ENCODE results near the gene IGSF21.

DNA sequence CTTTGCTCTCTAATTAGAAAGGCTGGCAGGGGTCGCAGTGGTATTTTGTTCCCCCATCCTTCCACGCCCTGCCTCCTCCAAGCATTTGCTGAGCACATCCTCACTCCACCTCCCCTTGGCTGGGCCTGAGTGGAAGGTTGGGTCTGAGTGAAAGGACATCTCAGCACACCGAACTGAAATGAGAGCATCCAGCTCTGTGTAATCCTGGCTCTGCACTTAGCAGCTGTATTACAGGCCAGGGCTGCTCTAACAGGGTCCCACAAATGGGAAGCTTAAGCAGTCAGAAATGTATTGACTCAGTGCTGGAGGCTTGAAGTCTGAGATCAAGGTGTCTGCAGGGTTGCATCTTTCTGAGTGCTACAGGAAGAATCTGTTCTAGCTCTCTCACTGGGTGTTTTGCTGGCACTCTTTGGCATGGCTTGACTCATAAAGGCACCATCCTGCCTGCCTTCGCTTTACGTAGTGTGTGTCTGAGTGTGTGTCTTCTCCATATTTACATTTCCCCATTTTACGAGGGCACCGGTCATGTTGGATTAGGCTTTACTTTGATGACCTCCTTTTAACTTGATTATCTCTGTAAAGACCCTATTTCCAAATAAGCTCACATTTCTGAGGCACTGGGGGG, 48.5 kb upstream of the IGSF21 start:
- TF ChIP-seq EZH2 (IDR thresholded peaks at IDR 0.05) (no peak), POLR2AphosphoS5 (IDR thresholded peaks at IDR 0.05; ENCODE audit: borderline replicate concordance, low read depth, low read length) (no peak), FOXP2 (optimal IDR thresholded peaks at IDR 0.05; ENCODE audit: control extremely low read depth, extremely low read length, insufficient read depth) (no peak)

Measured in SK-N-MC (cell line).